Measurements from ENCODE around the gene TUBGCP2.

TUBGCP2 gene

GRCh38 chr10:133264461-133264860 lies 44.2 kb downstream of the TUBGCP2 start:
- no peak for DNase-seq (ENCODE audit: low spot score)

GRCh38 chr10:133263674-133264073 lies 45.0 kb downstream of the TUBGCP2 start:
- no peak for DNase-seq (ENCODE audit: low spot score)

GRCh38 chr10:133262696-133263095 lies 46.0 kb downstream of the TUBGCP2 start:
- DNase-seq (ENCODE audit: low spot score), result no peak

- peak; percentile 79 for DNase-seq (ENCODE audit: low spot score)
These were observed 46.8 kb downstream of the TUBGCP2 start for GRCh38 chr10:133261726-133262325.

GRCh38 chr10:133260895-133261725 lies 47.6 kb downstream of the TUBGCP2 start:
- DNase-seq (ENCODE audit: low spot score), result peak; percentile 43

GRCh38 chr10:133259602-133259989 lies 49.1 kb downstream of the TUBGCP2 start:
- no peak for DNase-seq (ENCODE audit: low spot score)

- peak; percentile 72 for DNase-seq (ENCODE audit: low spot score)
These were observed 49.7 kb downstream of the TUBGCP2 start for GRCh38 chr10:133258818-133259601.

- DNase-seq (ENCODE audit: low spot score), result no peak
These were observed 50.4 kb downstream of the TUBGCP2 start for GRCh38 chr10:133258066-133258817.

- peak; percentile 48 for DNase-seq (ENCODE audit: low spot score)
These were observed 51.1 kb downstream of the TUBGCP2 start for GRCh38 chr10:133257489-133258065.

- no peak for DNase-seq (ENCODE audit: low spot score)
These were observed 53.3 kb downstream of the TUBGCP2 start for GRCh38 chr10:133255323-133255722.

GRCh38 chr10:133254421-133255120 lies 54.1 kb downstream of the TUBGCP2 start:
- DNase-seq (ENCODE audit: low spot score), result no peak

GRCh38 chr10:133253361-133253955 lies 55.2 kb downstream of the TUBGCP2 start:
- DNase-seq (ENCODE audit: low spot score), result no peak

- no peak for DNase-seq (ENCODE audit: low spot score)
These were observed 56.5 kb downstream of the TUBGCP2 start for GRCh38 chr10:133252223-133252552.

GRCh38 chr10:133251388-133252222 lies 57.1 kb downstream of the TUBGCP2 start:
- no peak for DNase-seq (ENCODE audit: low spot score)

- DNase-seq (ENCODE audit: low spot score), result no peak
These were observed 58.5 kb downstream of the TUBGCP2 start for GRCh38 chr10:133249975-133250754.

- no peak for DNase-seq (ENCODE audit: low spot score)
These were observed 59.4 kb downstream of the TUBGCP2 start for GRCh38 chr10:133249094-133249780.

- no peak for DNase-seq (ENCODE audit: low spot score)
These were observed 60.3 kb downstream of the TUBGCP2 start for GRCh38 chr10:133248334-133248715.

- DNase-seq (ENCODE audit: low spot score), result no peak
These were observed 60.9 kb downstream of the TUBGCP2 start for GRCh38 chr10:133247681-133248333.
